Measurements from ENCODE around the gene PDLIM7. TPM values are rescaled to one million over a fixed set of nuclear protein-coding genes. Genes with fewer than 3 reads are reported as not detected.

Gene PDLIM7
- total RNA-seq, 2 experiments from 2014 or later: 55.1 to 56.6 TPM

DNA sequence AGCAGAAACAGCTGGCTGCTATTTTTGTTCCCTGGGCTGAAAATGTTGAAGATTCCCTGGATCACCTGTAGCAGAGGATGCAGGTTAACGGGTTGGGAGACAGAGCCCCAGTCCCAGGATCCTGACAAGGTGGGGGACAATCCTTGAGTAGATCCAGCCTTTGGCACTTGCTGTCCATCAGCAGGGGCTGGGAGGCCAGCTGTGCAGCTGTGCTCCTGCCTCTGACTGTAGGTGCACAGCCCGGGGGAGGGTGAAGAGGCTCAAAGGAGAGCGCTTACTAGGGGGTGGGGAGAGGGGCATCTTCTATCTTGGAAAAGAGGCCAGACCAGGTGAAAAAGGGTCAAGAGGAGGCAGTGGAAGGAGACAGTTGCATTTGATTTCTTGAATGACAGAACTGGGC, 22.9 kb upstream of the PDLIM7 start:
- no peaks in the 10 kb centered on the region for H3K27me3 Mint-ChIP-seq
- no peaks in the 10 kb centered on the region for H3K9me3 Mint-ChIP-seq
- H3K36me3 Mint-ChIP-seq (ENCODE audit: low read depth): peaks cover 46% of the 10 kb centered on the region
- DNase-seq: no peak
- no peak overlapping the region for H3K27ac Mint-ChIP-seq
- H3K4me1 Mint-ChIP-seq: peaks cover 46% of the 10 kb centered on the region
- ChIA-PET POLR2A (no interaction called here), CTCF (interaction anchor here (1.9 to 2.0 kb wide), 2 partner anchors 19 to 130 kb away, joined by 6 read pairs; no protein-coding TSS in a partner anchor)
- H3K4me3 Mint-ChIP-seq: no peak overlapping the region

- no peaks in the 10 kb centered on the region for H3K27me3 Mint-ChIP-seq
- ChIA-PET CTCF (interaction anchor here (2.0 kb wide), 1 partner anchor 18 kb away, joined by 6 read pairs; no protein-coding TSS in a partner anchor), POLR2A (no interaction called here)
- no peaks in the 10 kb centered on the region for H3K9me3 Mint-ChIP-seq
- H3K4me3 Mint-ChIP-seq: no peak overlapping the region
- no peak overlapping the region for H3K27ac Mint-ChIP-seq
- peaks cover 49% of the 10 kb centered on the region for H3K36me3 Mint-ChIP-seq (ENCODE audit: low read depth)
- H3K4me1 Mint-ChIP-seq: peaks cover 50% of the 10 kb centered on the region
- DNase-seq: no peak
Measured at GRCh38 chr5:177519463-177520235, 22.2 kb upstream of the PDLIM7 start.

GRCh38 chr5:177516601-177517568, 19.5 kb upstream of the PDLIM7 start, which contains the start of gene DDX41:
Gene DDX41 (minus strand): TSS chr5:177516961. CDS start chr5:177516945, 16 bp downstream.
- H3K27me3 Mint-ChIP-seq: no peaks in the 10 kb centered on the region
- no peaks in the 10 kb centered on the region for H3K9me3 Mint-ChIP-seq
- POLR2A ChIA-PET: interaction anchor here (0.9 to 2.1 kb wide), 13 partner anchors 10 to 688 kb away, joined by 3 to 12 read pairs (median 4); partner anchors contain the start of genes HNRNPAB, LMAN2, PDLIM7 and TMED9
- peak within 1 kb of the TSS; percentile 90 for H3K4me3 Mint-ChIP-seq
- H3K4me1 Mint-ChIP-seq: peaks cover 53% of the 10 kb centered on the region
- peak within 1 kb of the TSS; percentile 81 for H3K27ac Mint-ChIP-seq
- peak; percentile 97 for DNase-seq
- CTCF ChIA-PET: interaction anchor here (1.1 to 3.1 kb wide), 5 partner anchors 15 to 206 kb away, joined by 3 to 21 read pairs (median 3); partner anchors contain the start of gene PDLIM7
- peaks cover 59% of the 10 kb centered on the region for H3K36me3 Mint-ChIP-seq (ENCODE audit: low read depth)

DNA sequence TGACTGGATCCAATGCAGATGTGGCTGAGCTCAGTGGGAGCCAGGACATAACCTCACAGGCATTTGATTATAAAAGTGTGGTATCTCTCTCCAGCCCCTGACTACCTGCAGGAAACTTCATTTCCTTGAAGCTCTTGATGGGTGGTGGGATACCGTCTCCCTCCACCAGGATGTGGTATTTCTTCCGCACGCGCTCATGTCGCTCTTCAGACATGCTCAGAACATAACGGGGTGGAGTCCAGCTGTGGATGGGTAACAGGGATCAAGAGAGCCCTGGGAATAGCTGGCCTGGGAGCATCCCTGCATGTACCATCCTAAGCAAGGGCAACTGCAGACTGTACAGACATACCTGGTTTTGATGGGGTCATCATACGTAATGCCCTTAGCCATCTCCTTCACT, 18.2 kb upstream of the PDLIM7 start:
- H3K36me3 Mint-ChIP-seq (ENCODE audit: low read depth): peaks cover 62% of the 10 kb centered on the region
- no peaks in the 10 kb centered on the region for H3K27me3 Mint-ChIP-seq
- ChIA-PET POLR2A (interaction anchor here (0.8 to 2.1 kb wide), 11 partner anchors 14 to 509 kb away, joined by 3 to 7 read pairs (median 4); partner anchors contain the start of genes LMAN2, MXD3, TMED9 and UIMC1), CTCF (interaction anchor here (0.7 to 3.1 kb wide), 3 partner anchors 14 to 22 kb away, joined by 3 to 21 read pairs (median 9); partner anchors contain the start of gene PDLIM7)
- H3K4me1 Mint-ChIP-seq: peaks cover 42% of the 10 kb centered on the region
- no peak for DNase-seq
- H3K27ac Mint-ChIP-seq: peak overlapping the region; percentile 45
- H3K4me3 Mint-ChIP-seq: peak overlapping the region; percentile 90
- no peaks in the 10 kb centered on the region for H3K9me3 Mint-ChIP-seq

GRCh38 chr5:177514541-177514940, 17.1 kb upstream of the PDLIM7 start:
- no peak for DNase-seq
- H3K36me3 Mint-ChIP-seq (ENCODE audit: low read depth): peaks cover 54% of the 10 kb centered on the region
- no peaks in the 10 kb centered on the region for H3K27me3 Mint-ChIP-seq
- peaks cover 34% of the 10 kb centered on the region for H3K4me1 Mint-ChIP-seq
- POLR2A ChIA-PET: interaction anchor here (1.0 kb wide), 1 partner anchor 38 kb away, joined by 3 read pairs; no protein-coding TSS in a partner anchor
- H3K4me3 Mint-ChIP-seq: peak overlapping the region; percentile 90
- H3K27ac Mint-ChIP-seq: no peak overlapping the region
- no peaks in the 10 kb centered on the region for H3K9me3 Mint-ChIP-seq
- CTCF ChIA-PET: interaction anchor here (1.3 kb wide), 1 partner anchor 13 kb away, joined by 4 read pairs; no protein-coding TSS in a partner anchor

DNA sequence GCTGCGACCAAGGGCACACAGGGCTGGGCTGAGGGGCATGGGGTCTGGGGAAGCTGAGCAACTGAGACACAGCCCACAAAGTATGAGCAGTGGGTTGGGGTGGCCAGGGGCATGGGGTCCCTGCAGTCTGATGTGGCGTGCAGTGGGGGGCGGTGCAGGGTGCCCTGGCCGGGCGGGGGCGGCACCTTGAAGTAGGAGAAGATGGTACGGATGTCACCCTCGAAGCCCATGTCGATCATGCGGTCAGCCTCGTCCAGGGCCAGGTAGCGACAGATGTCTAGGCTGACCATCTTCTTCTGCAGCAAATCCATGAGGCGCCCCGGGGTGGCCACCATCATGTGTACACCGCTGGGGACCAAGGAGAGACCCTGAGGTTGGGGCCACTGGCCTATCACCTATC, 16.1 kb upstream of the PDLIM7 start:
- peaks cover 31% of the 10 kb centered on the region for H3K4me1 Mint-ChIP-seq
- peaks cover 50% of the 10 kb centered on the region for H3K36me3 Mint-ChIP-seq (ENCODE audit: low read depth)
- no peaks in the 10 kb centered on the region for H3K9me3 Mint-ChIP-seq
- ChIA-PET POLR2A (no interaction called here), CTCF (interaction anchor here (1.3 kb wide), 1 partner anchor 12 kb away, joined by 4 read pairs; no protein-coding TSS in a partner anchor)
- no peaks in the 10 kb centered on the region for H3K27me3 Mint-ChIP-seq
- DNase-seq: no peak
- H3K27ac Mint-ChIP-seq: no peak overlapping the region
- H3K4me3 Mint-ChIP-seq: no peak overlapping the region

DNA sequence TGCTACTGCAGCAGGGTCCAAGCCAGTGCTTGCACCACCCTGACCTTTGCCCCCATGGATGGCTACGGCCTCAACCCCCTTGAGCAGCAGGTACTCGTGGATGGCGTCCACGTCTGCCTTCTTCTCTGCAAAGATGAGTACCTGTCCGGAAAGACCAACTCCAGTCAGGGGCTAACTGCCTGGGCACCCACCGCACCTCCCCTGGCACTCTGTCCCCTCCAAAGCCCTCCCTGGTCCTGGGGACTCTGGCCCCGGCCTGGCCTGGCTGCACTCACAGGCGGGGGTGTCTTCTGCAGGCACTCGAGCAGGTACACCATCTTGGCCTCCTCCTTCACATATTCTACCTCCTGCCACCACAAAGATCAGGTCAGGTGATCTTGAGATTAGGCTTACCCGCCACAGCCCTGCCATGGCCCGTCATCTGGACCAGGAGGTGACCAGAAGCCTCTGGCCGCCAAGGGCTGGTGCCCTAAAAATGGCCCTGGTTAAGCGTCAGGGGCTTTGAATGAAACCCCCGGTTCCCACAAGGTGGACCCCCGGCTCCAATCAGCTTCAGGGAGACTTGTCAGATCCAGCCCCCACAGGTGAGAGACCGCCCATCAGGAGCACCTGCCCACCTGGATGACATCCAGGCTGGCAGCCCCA, 15.5 kb upstream of the PDLIM7 start:
- Mint-ChIP-seq H3K27ac (no peak overlapping the region), H3K9me3 (no peaks in the 10 kb centered on the region), H3K36me3 (ENCODE audit: low read depth) (peaks cover 50% of the 10 kb centered on the region), H3K4me3 (no peak overlapping the region), H3K27me3 (no peaks in the 10 kb centered on the region), H3K4me1 (peaks cover 31% of the 10 kb centered on the region)
- POLR2A ChIA-PET: no interaction called here
- CTCF ChIA-PET: no interaction called here
- DNase-seq: no peak

GRCh38 chr5:177511796-177512675, 14.6 kb upstream of the PDLIM7 start:
- H3K4me1 Mint-ChIP-seq: peaks cover 27% of the 10 kb centered on the region
- CTCF ChIA-PET: no interaction called here

DNA sequence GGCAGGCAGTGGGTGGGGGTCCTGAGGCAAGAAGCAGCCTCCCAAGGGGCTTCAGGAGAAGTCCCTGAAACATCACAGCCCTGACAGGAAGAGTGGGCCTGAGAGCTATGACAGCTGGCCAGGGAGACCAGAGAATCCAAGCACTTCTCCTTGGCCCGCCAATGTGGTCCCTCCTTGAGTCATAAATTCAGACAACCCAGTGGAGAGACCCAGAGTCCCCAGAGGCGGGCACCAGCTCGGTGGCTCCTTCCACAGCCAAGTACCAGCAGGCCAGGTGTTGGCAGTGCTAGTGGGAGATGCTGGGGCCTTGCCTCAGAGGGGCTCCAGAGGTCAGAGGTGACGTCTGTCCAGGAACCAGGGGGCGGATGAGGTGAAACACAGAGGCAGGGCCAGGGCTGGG, 13.8 kb upstream of the PDLIM7 start:
- POLR2A ChIA-PET: interaction anchor here (0.5 kb wide), 1 partner anchor 10 kb away, joined by 3 read pairs; no protein-coding TSS in a partner anchor
- DNase-seq: no peak
- Mint-ChIP-seq H3K4me1 (peaks cover 20% of the 10 kb centered on the region), H3K9me3 (no peaks in the 10 kb centered on the region), H3K4me3 (no peak overlapping the region), H3K36me3 (ENCODE audit: low read depth) (peaks cover 44% of the 10 kb centered on the region), H3K27me3 (no peaks in the 10 kb centered on the region), H3K27ac (peak overlapping the region; percentile 16)
- CTCF ChIA-PET: no interaction called here

More at GRCh38 chr5:177511796-177512675, 14.6 kb upstream of the PDLIM7 start:
- Mint-ChIP-seq H3K9me3 (no peaks in the 10 kb centered on the region), H3K36me3 (ENCODE audit: low read depth) (peaks cover 50% of the 10 kb centered on the region), H3K27me3 (no peaks in the 10 kb centered on the region), H3K4me3 (no peak overlapping the region), H3K27ac (no peak overlapping the region)
- no peak for DNase-seq
- POLR2A ChIA-PET: no interaction called here

DNA sequence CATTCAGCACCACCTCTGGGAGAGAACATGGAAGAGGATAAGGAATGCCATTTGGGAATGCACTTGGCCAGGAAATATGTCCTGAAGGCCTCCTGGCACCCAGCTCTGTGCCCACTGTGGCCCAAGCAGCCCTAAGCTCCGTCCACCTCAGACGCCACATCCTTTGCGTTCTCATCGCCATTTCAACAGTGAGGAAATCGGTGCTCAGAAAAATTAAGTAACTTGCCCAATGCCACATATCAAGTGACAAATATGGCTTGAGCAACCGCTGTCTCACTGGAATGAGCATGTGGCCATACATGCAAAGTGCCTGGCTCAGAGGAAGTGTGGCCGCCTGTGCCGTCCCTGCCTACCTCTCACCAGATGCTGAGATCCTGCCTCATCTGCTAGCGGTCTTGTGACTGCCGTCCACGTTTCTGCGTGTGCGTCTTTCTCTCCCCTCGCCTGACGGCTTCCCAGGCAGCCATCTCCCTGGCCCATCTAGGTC, 13.2 kb upstream of the PDLIM7 start:
- ChIA-PET CTCF (interaction anchor here (1.1 kb wide), 1 partner anchor 10 kb away, joined by 4 read pairs; no protein-coding TSS in a partner anchor), POLR2A (interaction anchor here (0.5 kb wide), 1 partner anchor 9 kb away, joined by 3 read pairs; no protein-coding TSS in a partner anchor)
- DNase-seq: no peak
- H3K9me3 Mint-ChIP-seq: no peaks in the 10 kb centered on the region
- peaks cover 39% of the 10 kb centered on the region for H3K36me3 Mint-ChIP-seq (ENCODE audit: low read depth)
- no peaks in the 10 kb centered on the region for H3K27me3 Mint-ChIP-seq
- no peak overlapping the region for H3K4me3 Mint-ChIP-seq
- H3K27ac Mint-ChIP-seq: no peak overlapping the region
- peaks cover 14% of the 10 kb centered on the region for H3K4me1 Mint-ChIP-seq

- Mint-ChIP-seq H3K4me3 (no peak overlapping the region), H3K36me3 (ENCODE audit: low read depth) (peaks cover 34% of the 10 kb centered on the region), H3K27ac (no peak overlapping the region), H3K9me3 (no peaks in the 10 kb centered on the region), H3K4me1 (peaks cover 9% of the 10 kb centered on the region), H3K27me3 (no peaks in the 10 kb centered on the region)
- DNase-seq: no peak
- CTCF ChIA-PET: interaction anchor here (1.1 kb wide), 1 partner anchor 9 kb away, joined by 4 read pairs; no protein-coding TSS in a partner anchor
- POLR2A ChIA-PET: interaction anchor here (1.2 kb wide), 1 partner anchor 158 kb away, joined by 4 read pairs; the partner anchor contains the start of gene LMAN2
Measured at GRCh38 chr5:177509991-177510566, 12.7 kb upstream of the PDLIM7 start.
